NCI-H226 (cell line): ENCODE results near the gene GSG1L.
A peak's percentile ranks its signal among the peaks of the same experiment; 100 is the strongest.

Experiments
- DNase-seq: peaks from one replicate; pipeline ENCODE4 v3.0.0-alpha.2; 2015

GSG1L gene

DNA sequence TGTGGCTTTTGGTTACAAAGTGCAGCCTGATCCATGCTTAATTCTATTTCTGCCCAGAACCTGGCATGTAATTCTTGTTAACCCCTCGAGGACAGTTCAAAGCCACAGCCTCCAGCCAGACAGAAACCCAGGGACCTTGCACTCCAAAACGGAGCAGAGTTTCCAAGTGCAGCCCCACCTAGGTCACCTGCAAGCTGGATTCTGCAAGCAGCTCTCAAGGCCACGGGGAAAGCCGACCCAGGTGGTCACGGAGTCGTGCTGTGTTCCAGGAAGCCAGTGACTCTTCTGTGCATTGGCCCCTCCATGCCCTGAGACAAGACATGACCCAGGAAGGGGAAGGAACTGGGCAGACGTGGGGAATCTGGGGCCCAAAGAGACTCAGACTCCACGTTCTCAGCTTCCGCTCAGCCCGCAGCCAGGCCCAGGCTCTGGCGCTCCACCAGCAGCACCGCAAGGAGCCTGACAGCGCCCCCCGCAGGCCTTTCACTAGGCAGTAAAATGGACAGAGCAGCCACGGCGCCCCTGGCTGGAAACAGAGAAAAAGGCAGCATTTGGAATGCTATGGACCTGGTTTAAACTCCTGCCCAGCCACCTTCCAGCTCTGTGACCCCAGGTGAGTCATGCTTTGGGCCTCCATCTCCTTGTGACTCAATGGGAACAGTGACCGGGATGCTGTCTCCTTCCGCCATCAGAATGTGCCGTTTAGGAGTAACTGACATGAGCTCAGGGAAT is 27.3 kb upstream of the GSG1L start:
- DNase-seq = no peak

DNA sequence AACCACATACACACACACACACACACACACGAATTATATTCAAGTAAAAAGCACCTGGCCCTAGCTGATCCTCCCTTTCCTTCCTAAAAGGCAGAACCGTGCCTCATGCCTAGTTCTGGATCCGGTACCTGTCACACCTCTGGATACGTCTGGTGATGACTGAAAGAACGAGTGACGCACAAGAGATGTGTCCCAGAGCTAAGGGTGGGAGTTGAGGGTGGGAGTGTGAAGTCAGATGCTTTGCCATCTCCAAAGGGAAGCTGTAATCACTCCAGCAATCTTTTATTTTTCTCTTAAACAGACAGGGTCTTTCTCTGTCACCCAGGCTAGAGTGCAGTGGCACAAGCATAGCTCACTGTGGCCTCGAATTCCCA is 26.5 kb upstream of the GSG1L start:
- no peak for DNase-seq

GRCh38 chr16:28089205-28089991 is 25.9 kb upstream of the GSG1L start:
- DNase-seq = no peak

DNA sequence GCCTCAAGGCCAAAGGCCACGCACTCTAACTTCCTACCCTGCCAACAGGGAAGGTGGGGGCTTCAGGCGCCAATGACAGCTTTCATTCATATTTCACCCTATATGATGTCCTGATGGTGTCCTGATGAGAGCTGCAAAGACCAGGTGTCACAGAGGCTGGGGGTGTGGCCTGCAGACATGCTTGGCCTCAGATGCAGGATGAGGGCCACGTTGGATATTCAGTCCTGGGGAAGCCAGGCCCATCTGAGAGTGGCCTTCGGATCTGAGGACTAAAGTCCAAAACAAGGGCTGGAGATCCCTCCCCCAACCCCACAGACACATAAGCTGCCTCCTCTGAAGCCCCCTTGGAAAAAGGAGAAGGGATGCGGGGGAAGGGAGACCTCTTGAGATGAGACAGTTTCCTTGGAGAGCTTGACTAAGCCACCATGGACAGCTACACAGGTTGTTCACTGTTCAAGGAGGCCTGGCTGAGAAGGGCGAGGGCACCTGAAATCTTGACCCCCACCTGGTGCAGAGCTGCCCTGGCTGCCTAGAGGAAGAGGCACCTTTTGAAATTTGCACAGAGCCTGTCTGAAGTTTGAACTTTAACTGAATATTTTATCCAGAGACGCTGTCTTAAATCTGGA is 24.3 kb upstream of the GSG1L start:
- DNase-seq = no peak

- DNase-seq = no peak
Observed at GRCh38 chr16:28087140-28087660, 23.7 kb upstream of the GSG1L start.

GRCh38 chr16:28086186-28087139 is 22.9 kb upstream of the GSG1L start:
- DNase-seq = no peak

- DNase-seq = no peak
Observed at GRCh38 chr16:28085389-28086171, 22.1 kb upstream of the GSG1L start.

DNA sequence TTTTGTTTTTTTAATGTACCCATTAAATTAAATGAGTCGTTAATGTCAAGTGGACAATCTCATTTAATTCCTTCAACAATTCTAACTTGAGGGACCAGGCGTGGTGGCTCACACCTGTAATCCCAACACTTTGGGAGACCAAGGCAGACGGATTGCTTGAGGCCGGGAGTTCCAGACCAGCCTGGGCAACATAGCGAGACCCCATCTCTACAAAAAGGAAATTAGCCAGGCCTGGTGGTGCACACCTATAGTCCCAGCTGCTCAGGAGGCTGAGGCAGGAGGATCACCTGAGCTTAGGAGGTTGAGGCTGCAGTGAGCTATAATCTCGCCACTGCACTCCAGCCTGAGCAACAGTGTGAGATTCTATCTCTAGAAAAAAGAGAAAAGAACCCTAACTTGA is 20.7 kb upstream of the GSG1L start:
- DNase-seq = no peak

DNA sequence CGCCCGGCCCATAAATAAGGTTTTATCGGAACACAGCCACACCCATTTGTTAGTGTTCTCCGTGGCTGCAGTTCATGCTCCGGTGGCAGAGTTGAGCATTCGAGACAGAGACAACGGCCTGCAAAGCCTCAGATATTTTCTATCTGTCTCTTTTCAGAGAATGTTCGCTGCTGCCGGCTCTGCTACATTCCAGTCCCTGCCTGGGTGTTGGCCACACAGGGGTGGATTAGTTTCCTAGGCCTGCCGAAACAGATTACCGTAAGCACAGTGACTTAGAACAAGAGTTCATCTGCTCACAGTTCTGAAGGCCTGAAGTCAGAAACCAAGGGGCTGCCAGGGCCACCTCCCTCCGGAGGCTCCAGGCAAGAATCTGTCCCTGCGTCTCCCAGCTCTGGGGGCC is 19.1 kb upstream of the GSG1L start:
- DNase-seq = no peak

DNA sequence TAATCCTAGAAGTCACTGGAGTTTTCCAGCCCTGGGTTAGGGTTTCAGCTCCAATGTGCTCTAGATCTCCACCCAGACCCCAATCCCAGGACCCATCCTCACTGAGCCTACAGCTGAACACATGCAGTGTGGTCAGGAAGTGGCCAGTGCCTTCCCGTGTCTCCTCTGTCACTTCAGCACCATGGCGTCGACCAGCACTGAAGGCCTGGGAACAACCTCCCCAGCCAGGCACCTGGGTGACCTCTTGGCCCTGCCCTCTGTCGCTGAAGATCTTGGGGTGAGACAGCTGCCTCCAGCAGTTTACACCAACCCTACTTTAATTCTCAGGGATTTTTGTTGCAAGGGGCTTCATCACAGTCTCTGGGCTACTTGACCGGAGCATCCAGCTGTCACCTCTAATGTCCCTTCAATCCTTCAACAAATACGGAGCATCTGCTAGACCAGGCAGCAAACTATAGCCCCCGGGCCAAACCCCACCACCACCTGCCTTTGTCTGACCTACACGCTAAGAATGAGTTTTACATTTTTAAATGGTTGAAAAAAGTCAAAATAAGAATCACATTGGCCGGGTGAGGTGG is 18.0 kb upstream of the GSG1L start:
- no peak for DNase-seq

GRCh38 chr16:28078261-28078660 is 14.7 kb upstream of the GSG1L start:
- no peak for DNase-seq

DNA sequence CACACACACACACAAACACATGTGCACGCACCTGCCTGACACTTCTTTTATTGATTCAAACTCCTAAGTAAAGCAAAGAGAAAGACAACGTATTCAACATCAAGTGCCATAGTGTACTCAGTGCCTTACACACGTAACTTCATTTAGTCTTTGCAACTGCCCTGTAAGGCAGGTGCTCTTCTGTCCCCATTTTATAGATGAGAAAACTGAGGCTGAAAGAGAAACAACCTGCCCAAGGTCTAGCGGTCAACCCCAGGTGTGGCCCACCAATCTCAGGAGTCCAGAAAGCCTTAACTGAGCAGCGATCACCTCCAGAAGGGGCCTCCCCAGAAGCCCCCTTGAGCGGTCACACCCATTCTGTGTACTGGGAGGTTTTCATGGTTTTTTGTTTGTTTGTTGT is 10.3 kb upstream of the GSG1L start:
- no peak for DNase-seq

DNA sequence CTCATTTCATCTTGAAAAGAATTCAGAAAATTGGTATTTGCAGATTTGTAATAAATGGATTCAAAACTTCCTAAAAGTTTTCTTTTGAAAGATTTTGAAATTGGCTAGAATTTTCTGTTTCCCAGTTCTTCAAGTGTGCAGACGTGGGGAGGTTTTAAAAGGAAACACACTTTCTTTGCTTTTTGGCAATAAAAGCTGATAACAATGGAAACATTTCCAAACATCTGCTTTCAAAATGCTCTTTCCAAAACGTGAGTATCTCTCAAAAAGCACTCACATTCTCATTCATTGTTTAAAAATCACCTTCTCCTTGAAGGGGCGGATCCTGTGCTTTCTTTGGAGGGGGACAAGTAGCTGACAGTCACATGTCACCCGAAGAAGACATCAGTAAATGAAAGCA is 8.6 kb upstream of the GSG1L start:
- no peak for DNase-seq

DNA sequence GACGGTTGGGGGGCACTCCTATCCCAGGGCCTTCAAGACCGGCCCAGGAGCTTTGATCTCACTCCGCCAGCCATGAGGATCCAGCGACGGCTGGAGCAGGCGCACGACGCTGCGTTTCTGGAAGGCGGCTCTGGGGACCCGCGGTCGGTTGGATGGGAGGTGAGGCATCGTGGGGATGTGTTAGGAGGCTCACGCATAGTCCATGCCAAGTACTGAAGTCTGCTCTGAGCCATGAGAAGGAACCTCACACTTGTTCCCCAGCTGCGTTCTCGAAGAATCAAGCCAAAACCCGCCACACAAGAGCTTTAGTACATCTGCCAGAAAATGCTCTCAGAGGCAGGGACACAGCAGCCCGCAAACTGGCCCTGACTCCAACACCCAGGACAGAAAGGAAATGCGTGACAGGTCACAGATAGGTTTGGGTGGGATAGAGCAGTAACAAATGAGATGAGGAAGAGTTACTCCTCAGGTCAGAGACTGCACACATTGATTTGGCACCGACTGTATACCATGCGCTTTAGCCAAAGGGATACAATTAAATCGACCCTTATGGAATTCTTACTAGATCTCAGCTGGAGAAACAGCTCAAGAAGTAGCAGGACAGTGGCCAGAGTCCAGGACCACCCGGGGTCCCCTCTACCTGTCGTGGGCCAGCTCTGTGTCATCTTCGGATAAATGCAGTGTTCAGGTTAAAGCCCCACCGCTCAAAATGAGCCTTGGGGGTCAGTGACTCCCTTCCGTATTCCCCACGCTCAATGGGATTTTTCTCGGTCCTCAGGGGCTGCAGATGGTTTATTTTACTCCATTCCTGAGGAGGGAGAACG is 6.7 kb upstream of the GSG1L start:
- no peak for DNase-seq

GRCh38 chr16:28068976-28069375 is 5.5 kb upstream of the GSG1L start:
- DNase-seq = no peak

GRCh38 chr16:28067604-28068379 is 4.3 kb upstream of the GSG1L start:
- DNase-seq = peak; percentile 91

DNA sequence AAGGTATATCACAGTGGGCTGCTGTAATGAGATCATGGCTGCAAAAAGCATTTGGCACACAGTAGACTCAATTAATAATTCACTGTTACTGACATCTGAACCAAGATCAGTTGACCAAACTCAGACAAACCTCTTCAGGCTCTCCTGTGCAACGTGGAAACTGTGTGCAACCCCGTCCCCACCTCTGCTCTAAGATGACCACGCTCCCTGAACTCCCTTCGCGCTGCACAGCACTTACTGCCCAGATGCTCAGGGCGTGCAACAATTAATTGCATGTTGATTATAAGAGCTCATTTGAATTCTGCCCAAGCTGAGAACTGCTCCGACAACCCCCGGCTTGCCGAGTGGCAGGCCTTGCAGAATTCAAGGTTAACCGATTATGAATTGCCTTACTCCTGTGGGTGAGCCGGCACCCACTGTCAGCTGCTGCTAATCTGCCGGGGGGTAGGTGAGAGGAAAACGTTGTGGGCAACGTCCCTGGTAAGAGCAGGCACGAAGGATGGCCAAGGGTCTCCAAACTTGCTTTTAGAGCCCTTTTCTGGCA is 1.3 kb upstream of the GSG1L start:
- no peak for DNase-seq

DNA sequence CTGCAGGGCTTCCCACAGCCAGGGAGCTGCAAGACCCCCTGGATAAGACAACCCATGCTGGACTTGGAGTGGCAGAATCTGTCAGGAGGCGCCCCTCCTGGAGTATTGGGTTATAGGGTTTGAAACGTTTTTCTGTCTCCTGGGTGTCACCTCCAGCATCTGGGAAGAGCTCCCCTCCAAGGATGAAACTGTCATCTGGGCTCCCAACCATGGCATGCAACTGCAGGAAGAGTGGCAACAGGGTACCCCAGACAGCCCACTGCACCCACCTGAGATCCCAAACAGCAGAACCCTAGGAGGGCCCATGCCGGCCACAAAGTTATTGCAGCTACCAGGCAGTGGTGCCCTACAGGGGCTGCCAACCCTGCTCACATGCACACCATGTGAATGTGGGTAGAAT is 636 bp upstream of the GSG1L start:
- DNase-seq = no peak

- no peak for DNase-seq
Observed at GRCh38 chr16:28062847-28063521, 530 bp downstream of the GSG1L start.
